Fibroblast of peridontal ligament (primary cell): ENCODE results near the gene GUCD1.
A peak's percentile ranks its signal among the peaks of the same experiment; 100 is the strongest.
"Not testable (repeated sequence)": the region's sequence is repeated elsewhere in the genome, so short reads cannot be mapped to it uniquely, and the experiment has no call there.

Experiments used
- DNase-seq: peaks from one replicate; pipeline ENCODE4 v3.0.0-alpha.2; 2010; ENCODE audit errors: extremely low read depth

GUCD1 gene

GRCh38 chr22:24554313-24555164 is at the start of gene GUCD1:
TSS of gene GUCD1 (minus strand) at chr22:24555138. CDS start at chr22:24554991, 147 bp downstream.
- peak; percentile 48 for DNase-seq

DNA sequence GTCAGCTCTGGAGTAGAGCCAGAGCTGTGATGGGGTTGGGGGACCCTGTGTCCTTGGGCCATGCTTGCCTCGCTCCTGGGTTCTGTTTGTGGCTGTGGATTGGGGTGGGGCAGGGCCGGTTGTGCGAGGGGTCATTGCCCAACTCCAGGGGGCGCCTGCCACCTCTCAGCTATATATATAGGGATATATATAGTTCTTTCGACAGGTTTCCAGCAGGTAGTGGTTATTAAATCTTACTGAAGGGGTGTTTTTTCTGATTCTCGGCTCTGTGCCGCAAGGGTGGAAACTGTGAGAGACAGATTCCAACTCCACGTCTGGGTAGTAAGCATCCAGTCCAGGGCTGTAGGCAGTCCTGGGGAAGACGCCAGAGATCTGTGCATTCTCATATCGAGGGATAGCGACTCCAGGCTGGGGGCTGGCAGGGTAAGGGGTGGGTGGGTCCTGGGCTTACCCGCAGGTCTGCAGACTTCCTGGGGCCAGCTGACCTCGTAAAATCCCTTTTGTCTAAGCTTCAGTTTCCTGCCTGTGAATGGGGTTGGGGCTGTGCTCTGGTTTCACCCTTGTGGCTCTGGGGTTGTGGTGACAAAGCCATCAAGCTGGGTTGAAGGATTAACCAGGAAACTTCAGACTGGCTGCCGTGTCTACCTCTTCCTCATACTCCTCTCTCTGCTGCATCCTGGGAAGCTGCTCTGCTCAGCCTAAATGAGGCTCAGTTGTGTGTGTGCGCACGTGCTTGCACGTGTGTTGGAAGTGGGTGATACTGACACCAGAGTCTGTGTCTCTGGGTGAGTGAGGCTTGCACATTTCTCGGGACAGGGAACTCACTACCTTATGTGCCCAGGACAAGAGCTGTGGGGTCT is 49.1 kb upstream of the GUCD1 start:
- not testable (repeated sequence) for DNase-seq

DNA sequence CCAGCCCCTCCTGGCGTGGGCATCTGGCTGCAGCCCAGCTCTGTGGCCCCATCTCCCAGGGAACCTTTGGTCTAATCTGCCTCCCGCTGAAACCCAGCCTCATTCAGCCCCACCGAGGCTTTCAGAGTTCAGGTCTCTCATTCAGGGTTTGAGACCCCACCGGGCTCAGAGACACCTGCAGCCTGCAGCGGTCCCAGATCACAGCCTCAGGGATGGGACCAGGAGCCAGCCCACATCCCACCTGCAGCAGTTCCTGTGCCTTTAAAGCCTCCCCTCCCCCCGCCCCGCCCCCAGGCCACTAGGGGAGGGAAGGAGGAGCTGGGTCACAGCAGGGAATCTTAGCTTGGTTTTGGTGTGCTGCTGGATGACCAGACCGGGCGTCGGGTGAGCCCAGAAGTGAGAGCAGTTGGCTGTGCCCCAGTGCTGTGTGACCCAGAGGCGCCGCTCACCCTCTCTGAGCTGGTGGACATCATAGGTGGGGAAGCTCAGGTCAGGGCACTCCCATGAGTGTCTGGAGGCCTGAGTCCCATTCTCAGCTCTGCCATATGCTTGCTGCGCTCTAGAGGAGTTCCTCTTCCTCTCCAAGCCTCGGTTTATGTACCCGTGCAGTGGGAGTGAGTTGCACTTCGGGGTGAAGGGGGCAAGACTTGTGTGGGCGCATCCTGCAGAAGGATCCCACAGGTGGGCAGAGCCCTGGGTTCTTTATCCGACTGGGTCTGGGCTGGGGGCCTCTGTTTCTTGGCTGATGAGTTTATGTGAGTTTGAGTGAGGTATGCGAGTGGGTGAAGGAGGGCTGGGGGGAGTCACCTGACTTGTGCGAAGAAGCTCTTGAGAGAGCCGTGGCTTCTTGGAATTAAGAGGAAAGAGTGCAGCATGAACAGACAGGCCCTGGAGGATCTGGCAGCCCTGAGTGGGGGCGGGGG is 48.2 kb upstream of the GUCD1 start, which contains the start of gene GGT1:
Gene GGT1 (plus strand): TSS at position 347 of the 923 bp plus-strand sequence. CDS start 7,889 bp downstream, outside the sequence.
- DNase-seq: not testable (repeated sequence)

DNA sequence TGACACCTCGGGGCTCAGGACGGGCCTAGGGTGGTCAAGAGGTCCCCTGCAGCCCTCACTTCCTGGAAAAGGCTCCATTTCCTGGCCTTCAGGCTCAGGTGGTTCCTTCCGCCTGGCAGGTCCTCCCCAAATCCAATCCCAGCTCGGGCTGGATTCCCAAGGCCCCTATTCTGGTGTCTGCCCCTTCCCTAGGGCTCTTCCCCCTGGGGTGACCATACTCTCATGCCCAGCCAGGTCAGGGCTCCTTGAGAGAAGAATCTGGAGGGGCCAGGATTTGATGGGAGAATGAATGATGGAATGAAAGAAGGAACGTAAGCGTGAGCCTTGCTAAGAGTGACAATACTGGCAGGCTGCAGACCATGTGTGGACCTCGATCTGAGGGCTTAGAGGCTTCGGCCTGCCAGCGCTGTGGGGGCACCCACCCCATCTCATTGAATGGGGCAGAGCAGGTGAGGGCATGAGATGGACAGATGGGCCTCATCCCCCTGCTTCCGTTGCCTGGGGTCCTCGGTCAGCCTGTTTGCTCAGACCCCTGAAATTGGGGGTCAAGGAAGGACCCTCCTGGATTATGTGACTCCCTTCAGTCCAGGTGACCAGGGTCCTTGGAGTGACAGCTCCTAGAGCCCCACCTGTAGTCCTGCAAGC is 47.3 kb upstream of the GUCD1 start:
- DNase-seq: not testable (repeated sequence)

GRCh38 chr22:24601217-24602104 is 46.5 kb upstream of the GUCD1 start:
- DNase-seq: no peak

DNA sequence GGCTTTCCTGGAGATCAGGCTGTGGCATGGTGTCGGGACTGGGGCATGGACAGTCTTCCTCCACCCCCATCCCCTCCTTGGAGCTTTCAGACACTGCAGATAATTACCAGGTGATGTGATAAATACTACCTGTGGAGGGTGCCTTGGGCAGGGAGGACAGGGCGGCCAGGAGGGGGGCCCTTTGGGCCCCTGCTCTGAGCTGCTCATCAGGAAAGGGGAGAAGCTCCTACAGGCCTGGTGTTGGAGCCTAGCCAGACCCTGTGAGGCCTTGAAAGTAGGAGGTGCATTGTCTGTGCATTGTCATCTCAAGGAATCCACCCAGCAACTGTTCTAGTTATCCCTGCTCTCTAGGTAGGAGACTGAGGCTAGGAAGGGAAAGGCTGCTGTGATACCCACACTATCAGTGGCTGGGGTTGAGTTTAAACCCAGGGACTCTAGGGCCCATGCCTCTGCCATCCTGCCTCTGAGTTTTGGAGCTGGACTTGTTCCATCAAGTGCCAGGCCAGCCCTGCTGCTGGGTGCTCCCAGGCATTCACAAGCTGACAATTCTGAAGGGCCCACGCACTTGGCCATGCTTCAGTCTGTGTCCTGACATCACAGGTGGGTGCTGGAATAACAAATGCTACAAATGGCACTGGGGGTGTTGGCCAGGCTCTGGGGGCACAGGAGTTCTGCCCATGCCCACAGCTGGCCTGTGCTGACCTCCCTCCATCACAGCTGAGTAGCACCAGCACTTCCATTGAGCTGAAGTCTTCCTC is 45.2 kb upstream of the GUCD1 start:
- not testable (repeated sequence) for DNase-seq

DNA sequence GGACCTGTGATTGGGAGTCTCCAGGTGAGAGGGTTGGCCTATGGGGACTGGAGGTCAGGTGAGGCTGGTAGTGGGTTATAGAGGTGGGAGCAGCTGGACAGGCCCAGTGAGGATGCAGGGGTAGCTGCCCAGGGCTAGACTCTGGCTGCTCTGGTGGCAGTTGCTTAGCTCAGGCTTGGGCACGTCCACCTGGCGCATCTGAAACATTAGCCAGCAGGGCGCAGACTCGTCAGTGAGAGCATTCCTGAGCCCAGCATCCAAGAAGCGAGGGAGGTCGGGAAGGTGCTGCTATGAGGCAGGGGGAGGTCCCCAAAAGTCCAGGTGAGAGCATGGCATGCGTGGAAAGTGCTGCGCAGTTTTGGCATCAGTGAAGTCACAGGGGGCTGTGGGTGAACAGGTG is 44.6 kb upstream of the GUCD1 start:
- no peak for DNase-seq

DNA sequence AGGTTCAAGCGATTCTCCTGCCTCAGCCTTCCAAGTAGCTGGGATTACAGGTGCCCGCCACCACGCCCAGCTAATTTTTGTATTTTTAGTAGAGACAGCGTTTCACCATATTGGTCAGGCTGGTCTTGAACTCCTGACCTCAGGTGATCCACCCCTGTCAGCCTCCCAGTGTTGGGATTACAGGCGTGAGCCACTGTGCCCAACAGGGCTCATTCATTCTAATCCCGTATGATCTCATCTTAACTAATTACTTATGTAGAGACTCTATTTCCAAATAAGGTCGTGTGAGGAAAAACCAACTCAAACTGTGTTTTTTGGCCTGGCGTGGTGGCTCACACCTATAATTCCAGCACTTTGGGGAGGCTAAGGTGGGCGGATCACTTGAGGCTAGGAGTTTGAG is 42.1 kb upstream of the GUCD1 start:
- DNase-seq: not testable (repeated sequence)

DNA sequence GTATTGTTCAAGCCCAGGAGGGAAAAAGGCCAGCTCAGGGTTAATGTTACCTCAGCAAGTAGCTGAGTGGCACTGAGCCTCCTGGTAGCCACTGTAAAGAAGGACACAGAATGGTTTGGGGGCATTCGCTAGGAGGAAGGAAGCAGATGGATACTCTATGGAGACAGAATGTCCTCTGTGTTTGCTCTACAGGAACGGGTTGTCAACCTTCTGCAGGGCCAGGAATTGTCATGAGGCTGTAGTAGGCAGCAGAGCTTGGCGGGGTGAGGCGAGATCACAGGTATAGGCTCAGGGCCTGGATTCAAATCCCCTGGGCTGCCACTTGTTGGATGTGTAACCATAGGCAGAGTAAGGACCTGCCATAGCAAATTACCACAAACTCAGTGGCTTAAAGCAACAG is 40.9 kb upstream of the GUCD1 start:
- DNase-seq: no peak

DNA sequence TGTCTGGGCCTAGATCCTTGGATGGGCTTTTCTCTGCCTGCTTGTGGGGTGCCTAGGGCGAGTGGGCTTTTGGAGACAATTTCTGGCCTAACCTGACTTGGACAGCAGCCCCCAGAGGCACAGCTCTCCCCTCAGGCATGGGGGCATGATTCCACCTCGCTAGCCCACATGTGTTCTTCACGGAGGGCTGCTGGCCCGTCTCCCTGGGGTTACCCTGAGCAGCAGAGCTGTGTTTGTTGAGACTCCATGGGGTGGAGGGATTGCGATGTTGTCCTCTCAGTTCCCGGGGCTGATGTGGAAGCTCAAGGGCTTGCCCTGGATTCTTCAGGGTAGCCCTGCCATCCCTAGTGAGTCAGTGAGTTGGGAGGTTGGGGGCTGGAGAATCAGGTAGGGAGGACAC is 40.3 kb upstream of the GUCD1 start:
- DNase-seq: no peak

DNA sequence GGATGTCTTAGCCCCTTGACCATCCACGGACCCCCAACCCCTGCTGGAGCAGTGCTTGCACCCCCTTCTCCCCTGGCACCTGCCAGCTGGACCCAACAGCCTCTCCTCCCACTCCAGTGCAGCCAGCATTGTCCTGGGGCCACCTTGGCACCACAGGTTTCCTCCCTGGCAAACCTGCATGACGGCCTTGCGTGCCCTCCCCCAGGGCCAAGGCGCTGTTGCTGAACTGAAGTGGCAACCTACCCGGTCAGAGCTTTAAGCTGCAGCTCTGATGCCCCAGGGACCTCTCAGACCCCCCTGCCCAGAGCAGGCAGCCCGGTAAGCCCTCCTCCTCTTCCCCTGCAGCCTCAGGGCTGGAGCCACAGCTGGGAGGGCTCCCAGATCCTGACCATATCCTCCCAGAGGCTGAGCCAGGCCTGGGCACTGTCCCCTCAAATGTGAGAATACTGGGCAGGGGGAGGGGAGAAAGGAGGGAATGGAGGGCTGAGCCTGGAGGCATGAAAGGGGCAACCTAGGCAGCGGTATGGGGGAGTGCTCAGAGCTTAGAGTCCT is 39.7 kb upstream of the GUCD1 start:
- DNase-seq: no peak

DNA sequence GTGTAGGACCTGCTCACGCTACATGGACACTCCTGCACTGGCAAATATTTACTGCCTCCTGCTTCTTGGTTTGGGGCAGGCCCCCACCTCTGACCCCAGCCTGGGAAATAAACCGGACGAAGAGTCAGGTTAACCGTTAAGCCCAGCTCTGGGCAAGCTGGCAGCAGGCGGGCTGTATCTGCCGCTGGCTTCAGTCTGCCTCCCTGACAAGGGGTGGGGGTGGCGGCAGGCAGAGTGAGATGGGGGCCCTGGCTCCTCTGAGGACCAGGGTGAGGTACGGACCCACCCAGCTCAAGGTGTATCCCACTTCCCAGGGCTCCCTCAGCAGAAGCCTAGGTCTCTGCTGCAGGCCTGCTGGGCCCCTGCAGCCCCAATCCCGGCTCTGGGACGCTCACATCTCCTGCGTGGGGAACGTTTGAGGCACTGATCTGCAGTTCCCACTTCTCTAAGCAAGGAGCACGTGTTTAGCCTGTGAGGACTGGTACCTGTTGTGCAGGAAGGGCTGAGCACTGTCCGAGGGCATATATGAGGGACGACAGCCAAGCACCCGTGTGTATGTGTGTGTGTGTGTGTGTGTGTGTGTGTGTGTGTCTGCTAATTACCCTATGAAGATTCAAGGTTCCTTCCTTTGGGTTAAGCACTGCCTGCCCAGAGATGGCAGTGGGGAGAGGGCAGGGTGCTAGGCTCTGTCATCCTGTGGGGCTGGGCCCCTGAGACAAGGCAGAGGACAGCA is 39.1 kb upstream of the GUCD1 start:
- DNase-seq: no peak

DNA sequence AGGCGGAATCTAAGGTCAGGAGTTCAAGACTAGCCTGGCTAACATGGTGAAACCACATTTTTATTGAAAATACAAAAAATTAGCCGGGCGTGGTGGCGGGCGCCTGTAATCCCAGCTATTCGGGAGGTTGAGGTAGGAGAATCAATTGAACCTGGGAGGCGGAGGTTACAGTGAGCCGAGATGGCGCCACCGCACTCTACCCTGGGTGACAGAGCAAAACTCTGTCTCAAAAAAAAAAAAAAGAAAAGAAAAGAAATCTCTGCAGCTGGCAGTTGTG is 38.6 kb upstream of the GUCD1 start:
- DNase-seq: not testable (repeated sequence)

GRCh38 chr22:24592851-24593558 is 38.1 kb upstream of the GUCD1 start, which contains the start of gene LRRC75B:
TSS of gene LRRC75B (minus strand) at chr22:24593073. CDS start at chr22:24593039, 34 bp downstream.
- DNase-seq: peak; percentile 84

DNA sequence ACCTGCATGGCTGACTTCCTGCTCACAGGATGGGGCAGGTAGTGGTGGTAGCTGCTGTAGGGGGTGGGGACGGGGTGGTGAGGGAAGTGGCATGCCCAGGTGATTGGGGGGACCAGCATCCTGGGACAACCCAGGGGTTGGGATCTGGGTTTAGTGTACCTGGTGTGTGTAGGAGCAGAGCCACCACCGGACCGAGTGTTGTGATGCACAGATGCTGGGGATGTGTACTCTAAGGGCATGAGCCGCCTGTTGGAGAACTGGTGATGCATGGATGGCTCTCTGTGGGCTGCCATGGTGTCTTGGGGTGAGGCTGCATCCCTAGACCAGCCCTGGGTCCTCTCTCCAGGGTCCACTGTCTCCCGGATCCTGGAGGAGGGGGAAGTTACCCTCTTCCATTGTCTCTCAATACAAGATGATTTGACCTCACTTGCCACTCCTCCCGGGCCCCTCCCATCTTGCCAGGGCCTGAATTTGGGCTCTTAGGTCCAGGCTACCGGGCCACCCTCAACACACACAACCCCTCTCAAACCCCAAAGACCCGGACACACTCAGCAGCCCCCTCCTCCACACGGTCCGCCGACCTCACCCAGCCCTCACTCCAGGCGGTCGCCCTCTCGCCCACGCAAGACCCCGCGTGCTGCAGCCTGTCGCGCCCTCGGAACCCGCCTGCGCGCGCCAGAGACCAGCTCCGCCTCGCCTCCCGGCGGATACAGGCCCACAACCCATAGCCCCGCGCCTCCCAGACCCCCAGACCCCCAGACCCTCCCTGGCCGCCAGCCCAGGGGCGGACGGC is 37.3 kb upstream of the GUCD1 start:
- peak; percentile 25 for DNase-seq

DNA sequence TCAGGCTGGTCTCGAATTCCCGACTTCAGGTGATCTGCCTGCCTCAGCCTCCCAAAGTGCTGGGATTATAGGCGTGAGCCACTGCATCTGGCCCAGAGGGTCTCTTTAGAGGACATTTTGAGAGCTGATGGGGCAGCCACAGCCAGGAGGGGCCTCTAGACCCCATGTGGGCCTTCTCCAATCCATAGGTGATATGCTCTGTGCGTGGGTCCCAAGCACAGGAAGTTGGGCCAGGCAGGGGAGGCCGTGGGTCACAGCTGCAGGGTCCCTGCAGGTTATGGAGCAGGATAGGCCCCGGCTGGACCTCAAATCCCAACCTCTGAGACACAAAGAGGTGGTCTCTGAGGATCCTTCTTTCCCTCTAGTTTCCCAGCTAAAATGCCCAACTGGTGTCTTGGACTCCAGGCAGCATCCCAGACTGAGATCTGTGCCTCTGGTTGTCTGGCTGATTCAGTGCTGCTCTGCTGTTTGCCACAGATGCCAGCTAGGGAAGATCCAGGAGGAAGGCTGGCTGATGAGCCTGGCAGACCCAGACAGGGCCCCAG is 36.4 kb upstream of the GUCD1 start:
- DNase-seq: no peak
